Measurements from ENCODE around the gene DIP2B.

The DIP2B gene

DNA sequence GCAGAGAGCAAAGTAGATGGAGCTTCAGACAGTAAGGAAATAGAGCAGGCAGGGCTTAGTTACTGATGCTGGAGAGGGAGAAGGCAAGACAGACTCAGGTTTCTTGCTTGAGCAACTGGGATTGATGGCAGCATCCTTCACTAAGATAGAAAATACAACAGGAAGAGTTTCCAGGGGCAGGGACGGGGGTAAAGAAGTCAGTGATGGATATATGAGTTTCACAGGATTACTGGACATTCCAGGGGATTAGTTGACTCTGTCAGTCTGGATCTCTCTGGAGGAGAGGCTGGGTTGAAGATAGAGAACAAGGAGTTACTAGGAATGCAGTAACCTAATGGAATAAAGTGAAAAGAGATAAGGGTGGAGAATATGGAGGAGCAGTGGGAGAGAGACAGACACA lies 184.7 kb downstream of the DIP2B start:
- Histone ChIP-seq H3K27me3 (ENCODE audit: insufficient read depth, low read depth) (no peaks in the 10 kb centered on the region), H3K27ac (no peak overlapping the region), H3K4me2 (no peak overlapping the region), H2AFZ (ENCODE audit: low read depth) (no peak overlapping the region), H3K4me3 (IDR thresholded peaks at IDR 0.05; ENCODE audit: insufficient read depth, low read depth, low read length) (no peak overlapping the region), H3K9ac (no peak overlapping the region), H3K36me3 (ENCODE audit: insufficient read depth) (peaks cover 4% of the 10 kb centered on the region; the same call in 1 of the 2 replicates), H3K79me2 (ENCODE audit: insufficient read depth, low read depth) (no peaks in the 10 kb centered on the region), H3K4me1 (ENCODE audit: low read depth, poor library complexity, severe bottlenecking) (no peaks in the 10 kb centered on the region), H4K20me1 (ENCODE audit: insufficient read depth) (no peaks in the 10 kb centered on the region; the same call in 1 of the 2 replicates)
- TF ChIP-seq, protein P1, sequence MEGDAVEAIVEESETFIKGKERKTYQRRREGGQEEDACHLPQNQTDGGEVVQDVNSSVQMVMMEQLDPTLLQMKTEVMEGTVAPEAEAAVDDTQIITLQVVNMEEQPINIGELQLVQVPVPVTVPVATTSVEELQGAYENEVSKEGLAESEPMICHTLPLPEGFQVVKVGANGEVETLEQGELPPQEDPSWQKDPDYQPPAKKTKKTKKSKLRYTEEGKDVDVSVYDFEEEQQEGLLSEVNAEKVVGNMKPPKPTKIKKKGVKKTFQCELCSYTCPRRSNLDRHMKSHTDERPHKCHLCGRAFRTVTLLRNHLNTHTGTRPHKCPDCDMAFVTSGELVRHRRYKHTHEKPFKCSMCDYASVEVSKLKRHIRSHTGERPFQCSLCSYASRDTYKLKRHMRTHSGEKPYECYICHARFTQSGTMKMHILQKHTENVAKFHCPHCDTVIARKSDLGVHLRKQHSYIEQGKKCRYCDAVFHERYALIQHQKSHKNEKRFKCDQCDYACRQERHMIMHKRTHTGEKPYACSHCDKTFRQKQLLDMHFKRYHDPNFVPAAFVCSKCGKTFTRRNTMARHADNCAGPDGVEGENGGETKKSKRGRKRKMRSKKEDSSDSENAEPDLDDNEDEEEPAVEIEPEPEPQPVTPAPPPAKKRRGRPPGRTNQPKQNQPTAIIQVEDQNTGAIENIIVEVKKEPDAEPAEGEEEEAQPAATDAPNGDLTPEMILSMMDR (conservative IDR thresholded peaks at IDR 0.05; ENCODE audit: low read depth, low read length): no peak

DNA sequence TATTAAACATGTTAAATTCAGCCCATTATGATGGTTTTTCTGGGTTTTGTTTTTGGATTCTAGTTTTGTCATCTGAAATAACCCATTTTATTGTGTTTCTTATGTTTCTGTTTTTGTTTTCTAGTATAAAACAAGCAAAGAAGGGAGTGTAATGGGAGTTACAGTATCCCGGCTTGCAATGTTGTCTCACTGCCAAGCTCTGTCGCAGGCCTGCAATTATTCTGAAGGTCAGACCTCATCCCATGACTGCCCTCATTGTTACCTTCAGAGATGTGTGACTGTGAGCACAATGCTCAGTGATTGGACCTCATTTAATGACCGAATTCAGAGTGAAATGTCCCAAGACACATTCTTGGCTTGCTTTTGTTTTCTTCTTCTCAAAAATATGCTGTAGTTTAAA lies 186.1 kb downstream of the DIP2B start:
- Histone ChIP-seq H3K27me3 (ENCODE audit: insufficient read depth, low read depth) (no peaks in the 10 kb centered on the region), H3K4me2 (no peak overlapping the region), H3K27ac (no peak overlapping the region), H3K4me1 (ENCODE audit: low read depth, poor library complexity, severe bottlenecking) (no peaks in the 10 kb centered on the region), H3K36me3 (ENCODE audit: insufficient read depth) (peaks cover 4% of the 10 kb centered on the region; the same call in 1 of the 2 replicates), H3K9ac (no peak overlapping the region), H2AFZ (ENCODE audit: low read depth) (no peak overlapping the region), H4K20me1 (ENCODE audit: insufficient read depth) (no peaks in the 10 kb centered on the region; the same call in 1 of the 2 replicates), H3K79me2 (ENCODE audit: insufficient read depth, low read depth) (no peaks in the 10 kb centered on the region), H3K4me3 (IDR thresholded peaks at IDR 0.05; ENCODE audit: insufficient read depth, low read depth, low read length) (no peak overlapping the region)
- TF ChIP-seq, protein P1 (conservative IDR thresholded peaks at IDR 0.05; ENCODE audit: low read depth, low read length): no peak

DNA sequence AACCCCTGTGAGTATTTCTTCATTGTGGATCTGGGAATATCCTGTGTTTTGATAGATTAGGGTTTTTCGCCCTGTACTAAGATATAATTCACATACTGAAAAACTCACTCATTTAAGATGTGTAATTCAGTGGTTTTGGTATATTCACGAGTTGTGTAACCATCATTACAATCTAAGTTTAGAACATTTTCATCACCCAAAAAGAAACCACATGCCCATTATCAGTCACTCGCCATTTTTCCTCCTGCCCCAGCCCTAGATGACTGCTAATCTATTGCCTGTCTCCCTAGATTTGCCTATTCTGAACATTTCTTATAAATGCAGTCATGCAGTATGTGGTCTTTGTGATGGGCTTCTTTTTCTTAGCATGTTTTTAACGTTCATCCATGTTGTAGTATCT lies 191.2 kb downstream of the DIP2B start:
- no peak overlapping the region for H3K4me3 ChIP-seq (IDR thresholded peaks at IDR 0.05; ENCODE audit: insufficient read depth, low read depth, low read length)
- no peak overlapping the region for H2AFZ ChIP-seq (ENCODE audit: low read depth)
- no peaks in the 10 kb centered on the region for H3K79me2 ChIP-seq (ENCODE audit: insufficient read depth, low read depth)
- H3K9ac ChIP-seq: no peak overlapping the region
- no peak overlapping the region for H3K27ac ChIP-seq
- H4K20me1 ChIP-seq (ENCODE audit: insufficient read depth): no peaks in the 10 kb centered on the region; the same call in 1 of the 2 replicates
- H3K36me3 ChIP-seq (ENCODE audit: insufficient read depth): peaks cover 4% of the 10 kb centered on the region; the same call in 1 of the 2 replicates
- H3K4me1 ChIP-seq (ENCODE audit: low read depth, poor library complexity, severe bottlenecking): no peaks in the 10 kb centered on the region
- H3K4me2 ChIP-seq: no peak overlapping the region
- TF ChIP-seq, protein P1 (conservative IDR thresholded peaks at IDR 0.05; ENCODE audit: low read depth, low read length): no peak
- no peaks in the 10 kb centered on the region for H3K27me3 ChIP-seq (ENCODE audit: insufficient read depth, low read depth)

DNA sequence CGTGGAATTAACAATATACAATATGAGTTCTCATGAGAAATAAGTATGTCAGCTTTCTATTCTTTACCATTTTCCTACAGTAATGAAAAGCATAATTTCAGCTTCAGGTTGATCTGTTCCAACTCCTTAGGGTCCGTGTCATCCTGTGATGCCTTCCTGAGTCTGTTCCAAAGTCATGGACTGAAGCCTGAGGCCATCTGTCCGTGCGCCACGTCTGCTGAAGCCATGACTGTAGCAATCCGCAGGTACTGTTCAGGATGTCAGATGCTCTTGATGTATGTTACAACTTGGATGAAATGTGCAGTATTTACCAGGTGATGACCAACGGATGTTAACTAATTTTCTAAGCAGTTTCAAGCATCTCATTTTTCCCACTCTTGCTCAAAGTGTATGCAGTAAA lies 192.1 kb downstream of the DIP2B start:
- Histone ChIP-seq H4K20me1 (ENCODE audit: insufficient read depth) (no peaks in the 10 kb centered on the region), H2AFZ (ENCODE audit: low read depth) (no peak overlapping the region), H3K4me3 (IDR thresholded peaks at IDR 0.05; ENCODE audit: insufficient read depth, low read depth, low read length) (no peak overlapping the region), H3K4me1 (ENCODE audit: low read depth, poor library complexity, severe bottlenecking) (no peaks in the 10 kb centered on the region), H3K27me3 (ENCODE audit: insufficient read depth, low read depth) (no peaks in the 10 kb centered on the region), H3K4me2 (no peak overlapping the region), H3K9ac (no peak overlapping the region), H3K27ac (no peak overlapping the region), H3K79me2 (ENCODE audit: insufficient read depth, low read depth) (no peaks in the 10 kb centered on the region), H3K36me3 (ENCODE audit: insufficient read depth) (no peaks in the 10 kb centered on the region)
- TF ChIP-seq, protein P1 (conservative IDR thresholded peaks at IDR 0.05; ENCODE audit: low read depth, low read length): no peak

Data from KMS-11 (cell line).